Stimulated activated naive CD8-positive, alpha-beta T cell treated with anti-CD3 and anti-CD28 coated beads, Interleukin-15, Interleukin-2, amounts not matched to agents 100 U/mL and 50 U/mL, for 24 hours (primary cell): Measurements from ENCODE around the gene TOPAZ1.
A peak's percentile ranks its signal among the peaks of the same experiment; 100 is the strongest.

Source experiments
- ATAC-seq: fragments of 150-1000 bp; cut with Tn5 transposase; one replicate; pipeline ENCODE4 v1.10.0; 2021
- DNase-seq: peaks from one replicate; pipeline ENCODE4 v3.0.0; 2021

Gene TOPAZ1

DNA sequence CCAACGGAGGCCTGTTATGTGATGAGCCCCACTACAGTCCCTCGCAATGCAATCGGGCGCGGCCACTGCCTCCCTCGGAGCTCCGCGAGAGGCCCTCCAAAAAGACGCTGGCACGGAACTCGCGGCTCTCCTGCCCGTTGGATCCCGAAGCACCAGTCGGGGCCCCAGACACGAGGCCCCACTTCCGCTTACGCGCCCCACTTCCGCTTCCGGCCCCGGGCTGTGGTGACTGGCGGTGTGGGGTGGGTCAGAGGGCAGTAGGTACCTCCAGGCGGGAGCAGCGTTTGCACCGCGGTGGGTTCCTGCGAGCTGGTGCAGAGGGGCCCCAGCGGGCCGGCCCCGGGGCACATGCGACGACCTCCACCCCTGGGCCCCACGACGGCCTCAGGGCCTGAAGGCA is at the start of gene TOPAZ1:
TSS of gene TOPAZ1 (plus strand) at position 181 of the 400 bp plus-strand sequence. CDS start at position 349, 168 bp downstream.
- ATAC-seq = no peak
- DNase-seq = no peak

DNA sequence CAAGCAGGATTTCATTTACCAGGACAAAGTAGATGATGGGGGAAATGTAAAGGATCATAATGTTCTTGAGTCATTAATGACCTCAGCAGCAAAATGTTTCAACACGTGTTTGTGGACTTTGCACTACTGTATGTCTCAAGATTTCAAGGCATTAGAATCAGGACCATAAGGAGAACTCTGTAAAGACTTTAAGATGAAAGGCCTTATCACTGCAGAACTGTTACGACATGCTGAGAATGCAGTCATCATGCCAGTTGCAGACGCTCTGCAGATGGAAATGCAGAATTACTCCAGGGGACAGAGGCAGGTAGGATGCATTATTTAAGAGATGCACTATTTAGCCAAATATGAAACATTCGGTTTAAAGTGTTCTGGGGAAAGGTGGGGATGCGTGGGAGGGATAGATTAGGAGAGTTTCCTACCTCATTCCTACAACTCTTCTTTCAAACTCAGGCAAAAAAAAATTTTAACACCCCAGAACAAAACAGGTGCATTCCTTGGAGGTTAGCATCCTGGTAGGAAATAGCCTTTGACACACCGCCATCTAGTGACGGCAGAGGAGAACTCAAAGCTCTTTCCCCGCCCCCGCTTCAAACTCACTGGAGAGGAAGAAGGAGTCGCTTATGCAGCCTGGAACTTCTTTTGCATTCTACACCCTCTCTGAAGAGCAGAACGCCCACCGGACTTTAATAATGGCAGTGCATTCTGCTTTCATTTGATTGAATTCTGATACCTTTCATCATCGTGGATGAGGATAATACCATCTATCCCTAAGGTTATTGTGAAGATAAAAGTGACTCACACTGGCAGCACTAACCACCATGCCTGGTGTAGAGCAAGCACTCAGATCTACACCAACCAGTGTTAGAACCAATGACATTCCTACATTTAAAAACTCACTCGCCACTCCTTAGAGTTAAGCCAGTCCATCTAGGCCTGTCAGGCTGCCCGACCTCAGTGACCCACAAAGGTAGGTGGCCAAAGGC is 43.1 kb upstream of the TOPAZ1 start:
- ATAC-seq (peak; percentile 55), DNase-seq (peak; percentile 73)

DNA sequence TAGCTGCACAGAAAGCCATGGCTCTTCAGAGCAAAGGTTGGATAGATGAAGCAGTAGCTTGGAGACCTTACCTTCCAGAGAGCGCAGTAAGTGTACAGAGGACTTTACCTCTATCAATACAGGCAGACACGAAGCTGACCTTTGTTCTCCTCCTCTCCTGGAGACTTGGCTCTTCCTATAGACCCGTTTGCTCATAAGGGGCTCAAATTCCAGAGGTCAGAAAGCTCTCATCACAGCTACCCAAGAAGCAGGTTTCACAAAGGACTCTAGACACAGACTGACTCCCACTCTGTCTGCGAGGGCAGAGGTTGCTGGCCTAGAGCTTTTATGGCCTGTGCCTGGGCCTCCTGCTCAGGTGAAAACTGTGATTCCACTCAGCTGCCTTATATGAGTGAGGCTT is 35.4 kb upstream of the TOPAZ1 start:
- DNase-seq (no peak), ATAC-seq (no peak)

DNA sequence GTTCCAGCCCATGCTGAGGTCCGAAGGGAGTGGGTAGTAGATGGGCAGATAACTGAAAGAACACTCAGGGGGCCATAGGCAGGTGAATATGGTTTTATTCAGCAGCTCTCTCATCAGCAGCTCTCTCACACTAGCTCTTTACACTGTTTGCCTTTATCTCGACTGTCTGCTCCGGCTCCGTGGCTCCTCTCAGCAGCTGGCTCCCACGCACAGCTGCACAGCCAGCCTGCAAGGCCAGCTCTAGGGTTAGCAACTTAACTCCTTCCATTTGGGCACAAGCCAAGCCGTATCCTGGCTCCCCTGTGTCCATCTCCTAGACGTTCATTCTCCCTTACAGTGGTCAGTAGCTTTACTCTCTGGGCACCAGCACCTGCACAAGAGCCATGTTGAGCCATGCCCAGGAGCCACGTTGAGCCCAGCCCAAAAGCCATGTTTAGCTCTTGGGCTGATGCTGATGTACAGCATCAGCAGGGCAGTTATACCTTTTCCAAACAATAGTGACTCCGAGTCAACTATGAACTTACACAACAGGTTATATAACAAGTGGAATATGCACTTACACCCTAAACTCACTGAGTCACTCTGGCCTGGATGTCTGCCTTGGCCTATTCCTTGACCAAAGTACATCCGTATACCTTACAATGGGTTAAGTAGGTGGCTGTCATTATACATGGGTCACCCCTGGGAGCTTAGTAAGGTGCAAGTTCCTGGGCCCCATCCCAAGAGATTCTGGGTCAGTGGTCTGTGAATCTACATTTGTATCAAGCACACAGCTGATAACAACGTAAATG is 34.6 kb upstream of the TOPAZ1 start:
- ATAC-seq (no peak), DNase-seq (no peak)

DNA sequence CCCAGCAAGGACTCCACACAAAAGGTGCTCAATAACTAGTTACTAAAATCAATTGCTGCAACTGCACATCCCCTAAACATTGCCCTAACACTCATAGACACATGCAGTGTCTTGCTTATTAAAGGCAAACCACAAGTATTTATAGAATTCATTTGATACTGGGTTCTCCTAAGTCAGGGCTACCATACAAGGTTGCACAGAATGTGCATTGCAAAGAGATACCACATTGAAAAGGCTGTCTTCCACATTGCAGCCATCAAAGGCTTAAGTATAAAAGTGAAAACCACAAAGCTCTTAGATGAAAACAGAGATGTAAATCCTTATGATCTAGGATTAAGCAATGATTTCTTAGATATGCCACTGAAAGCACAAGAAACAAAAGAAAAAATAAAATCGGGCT is 33.6 kb upstream of the TOPAZ1 start:
- ATAC-seq (peak; percentile 51), DNase-seq (no peak)

DNA sequence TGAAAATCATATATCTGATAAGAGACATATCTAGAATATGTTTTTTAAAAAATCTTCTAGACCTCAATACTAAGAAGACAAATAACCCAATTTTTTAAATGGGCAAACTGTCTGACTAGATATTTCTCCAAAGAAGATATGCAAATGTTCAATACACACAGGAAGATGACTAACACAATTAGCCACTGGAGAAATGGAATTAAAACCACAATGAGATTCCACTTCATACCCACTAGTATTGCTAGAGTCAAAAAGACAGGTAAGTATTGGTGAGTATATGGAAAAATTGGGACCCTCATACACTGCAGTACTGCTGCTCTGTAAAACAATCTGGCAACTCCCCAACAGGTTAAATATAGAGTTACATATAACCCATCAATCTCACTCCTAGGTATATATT is 33.1 kb upstream of the TOPAZ1 start:
- ATAC-seq = peak; percentile 50
- DNase-seq = no peak

DNA sequence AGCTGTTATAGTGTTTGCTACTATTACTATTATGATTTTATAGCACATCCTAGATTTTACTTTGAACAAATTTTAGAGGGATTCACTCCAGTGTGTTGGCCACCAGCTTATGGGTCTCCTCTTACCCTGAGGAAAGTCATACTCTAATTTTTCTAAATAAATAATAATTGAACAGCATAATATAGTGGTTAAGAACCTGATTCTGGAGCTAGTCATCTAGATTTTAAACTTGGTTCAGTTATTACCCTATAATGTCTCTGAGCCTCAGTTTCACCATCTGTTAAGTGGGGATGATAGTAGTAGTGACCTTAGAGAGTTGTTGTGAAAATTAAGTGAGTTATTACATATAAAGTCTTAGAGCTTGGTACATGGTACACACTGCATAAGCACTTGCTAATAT is 30.7 kb upstream of the TOPAZ1 start:
- no peak for DNase-seq
- no peak for ATAC-seq

DNA sequence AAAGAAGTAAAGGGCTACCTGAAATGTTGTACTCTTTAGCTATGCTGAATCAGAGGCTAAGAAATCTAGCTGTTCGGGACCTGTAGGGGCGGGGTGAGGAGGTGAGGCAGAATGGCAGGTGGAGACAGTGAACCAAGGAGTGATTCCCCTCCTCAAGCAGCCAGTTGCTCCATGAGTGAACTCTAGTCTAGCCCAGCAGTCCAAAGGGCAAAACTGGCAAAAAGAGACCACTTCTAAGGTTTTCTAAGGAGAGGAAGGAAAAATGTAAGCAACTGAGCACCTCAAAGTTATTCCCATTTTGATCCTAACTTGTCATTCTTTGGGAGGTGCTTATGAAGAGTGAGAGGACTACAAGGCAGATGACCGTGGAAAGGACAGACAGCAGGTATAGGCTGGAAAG is 19.3 kb upstream of the TOPAZ1 start:
- ATAC-seq = no peak
- DNase-seq = no peak

DNA sequence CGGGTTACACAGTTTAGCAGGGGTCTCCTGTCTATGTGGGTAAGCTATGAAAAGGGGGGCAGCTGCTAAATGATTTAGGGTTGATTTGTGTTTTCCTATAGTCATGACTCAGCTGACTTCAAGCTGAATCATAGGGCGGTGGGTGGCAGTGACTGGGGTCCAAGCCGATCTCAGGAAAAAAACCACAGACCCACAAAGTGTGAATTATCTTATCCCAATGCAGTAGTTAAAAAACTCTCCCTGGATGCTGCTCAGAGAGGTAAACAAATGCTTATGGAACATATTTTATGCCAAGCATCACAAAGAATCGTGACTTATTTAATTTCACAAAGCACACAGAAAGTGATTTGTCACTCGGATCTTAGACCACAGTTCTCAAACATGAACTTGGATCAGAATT is 18.4 kb upstream of the TOPAZ1 start:
- DNase-seq = no peak
- no peak for ATAC-seq

DNA sequence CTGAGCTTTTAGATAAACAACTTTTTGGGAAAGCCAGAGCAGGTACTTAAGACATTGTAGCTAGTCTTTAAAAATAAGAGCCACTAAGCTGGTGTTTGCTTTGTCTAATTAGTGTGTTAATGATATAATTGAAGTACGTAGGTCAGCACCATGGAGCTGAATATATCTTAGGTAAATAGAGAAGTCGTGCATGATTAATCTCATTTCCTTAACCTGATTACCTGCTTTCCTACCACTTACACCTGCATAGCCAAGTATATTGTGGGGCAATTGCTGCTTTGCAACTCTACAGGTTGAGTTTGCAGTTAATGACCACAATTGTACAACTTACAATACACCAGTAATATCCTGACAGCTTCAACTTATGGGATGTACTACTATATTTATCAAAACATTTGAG is 17.6 kb upstream of the TOPAZ1 start:
- no peak for DNase-seq
- no peak for ATAC-seq

DNA sequence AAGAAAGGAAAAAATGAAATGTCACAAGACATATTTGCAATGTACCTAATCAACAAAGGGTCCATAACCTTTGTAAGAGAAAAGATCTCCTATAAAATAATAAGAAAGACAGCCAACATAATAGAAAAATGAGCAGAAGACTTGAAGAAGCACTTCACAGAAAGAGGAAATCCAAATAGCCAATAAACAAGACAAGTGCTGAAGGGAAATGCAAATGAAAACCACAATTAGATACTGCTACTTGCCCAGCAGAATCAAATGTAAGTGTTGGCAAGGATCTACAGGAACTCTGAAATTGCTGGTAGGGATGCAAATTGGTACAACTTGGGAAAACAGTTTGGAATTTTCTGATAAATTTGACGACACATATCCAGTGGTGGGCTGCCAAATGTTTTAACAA is 15.1 kb upstream of the TOPAZ1 start:
- no peak for ATAC-seq
- DNase-seq = no peak

DNA sequence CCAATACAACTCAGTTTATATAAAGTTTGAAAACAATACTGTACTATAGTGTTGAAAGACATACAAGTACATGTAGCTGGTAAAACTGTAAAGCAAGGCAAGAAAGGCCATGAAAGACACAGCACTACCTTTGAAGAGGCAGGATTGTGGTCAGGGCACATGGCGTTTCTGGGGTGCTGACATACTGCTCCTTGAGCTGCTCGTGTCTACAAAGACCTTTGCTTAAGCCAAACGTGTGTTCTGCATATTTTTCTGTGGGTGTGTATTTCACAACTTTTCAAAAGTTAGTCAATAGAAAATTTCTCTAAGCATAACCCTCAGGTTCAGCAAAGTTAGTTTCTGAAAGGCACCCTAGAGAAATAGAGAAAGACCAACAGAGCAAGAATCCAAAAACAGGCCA is 14.1 kb upstream of the TOPAZ1 start:
- DNase-seq (no peak), ATAC-seq (no peak)

DNA sequence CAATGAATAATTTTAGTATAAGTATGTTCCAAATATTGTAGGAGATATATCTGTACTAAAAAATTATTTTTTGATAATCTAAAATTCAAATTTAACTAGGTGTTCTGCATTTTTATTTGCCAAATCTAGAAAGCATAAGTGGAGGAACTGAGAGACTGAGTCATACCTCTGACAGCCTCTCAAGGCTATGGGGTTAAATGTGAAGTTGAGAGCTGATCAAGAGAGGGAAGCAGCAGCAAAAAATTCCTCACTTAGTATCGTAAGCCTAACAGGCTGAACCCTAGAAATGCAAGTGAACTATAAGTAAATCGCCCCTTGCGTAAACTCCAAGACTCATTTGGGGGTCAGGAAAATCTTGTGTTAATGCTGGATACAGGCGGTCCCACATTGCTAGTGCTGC is 12.8 kb upstream of the TOPAZ1 start:
- ATAC-seq (no peak), DNase-seq (no peak)

DNA sequence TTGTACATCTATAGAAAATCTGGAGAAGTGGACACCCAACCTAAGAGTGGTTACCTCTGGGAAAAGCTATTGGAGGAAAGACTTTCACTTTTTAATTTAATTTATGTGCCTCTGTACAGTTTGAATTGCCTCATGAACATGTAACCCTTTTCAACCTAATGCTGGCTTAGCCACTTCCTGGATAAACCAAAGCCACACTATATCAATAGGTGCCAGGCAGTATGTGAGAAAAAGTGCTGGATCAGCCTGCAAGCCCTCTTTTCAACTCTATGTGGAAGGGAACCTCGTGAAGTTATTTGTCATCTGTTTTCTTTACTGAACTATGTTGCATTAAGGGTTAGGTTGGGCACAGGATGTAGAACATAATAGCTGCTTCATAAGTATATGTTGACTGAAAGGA is 9.3 kb upstream of the TOPAZ1 start:
- ATAC-seq (no peak), DNase-seq (no peak)

DNA sequence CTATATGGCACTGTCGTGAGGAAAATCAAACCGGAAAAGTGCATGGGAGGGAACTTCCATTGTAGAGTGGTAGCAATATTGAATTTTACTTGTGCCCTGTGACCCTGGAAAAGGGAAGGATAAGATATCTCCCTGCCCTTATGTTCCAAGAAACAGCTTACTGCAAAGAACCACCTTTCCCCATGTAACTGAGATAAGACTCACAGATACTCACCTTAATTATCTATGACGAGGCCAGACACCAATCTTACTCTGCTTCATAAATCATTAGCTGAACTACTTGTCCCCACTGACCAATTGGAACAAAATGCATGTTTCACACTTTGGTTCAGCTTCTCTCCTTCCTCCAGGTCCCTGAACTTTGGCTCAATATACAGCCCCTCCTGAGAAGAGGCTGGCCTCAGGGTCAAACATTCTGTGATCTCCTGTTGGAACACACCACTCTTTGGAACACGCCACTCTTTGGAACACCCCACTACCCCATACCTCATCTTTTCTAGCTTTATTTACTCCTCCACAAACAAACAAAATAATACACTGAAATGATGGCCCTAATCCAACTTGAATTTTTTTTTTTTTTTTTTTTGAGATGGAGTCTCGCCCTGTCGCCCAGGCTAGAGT is 6.9 kb upstream of the TOPAZ1 start:
- DNase-seq (no peak), ATAC-seq (no peak)

DNA sequence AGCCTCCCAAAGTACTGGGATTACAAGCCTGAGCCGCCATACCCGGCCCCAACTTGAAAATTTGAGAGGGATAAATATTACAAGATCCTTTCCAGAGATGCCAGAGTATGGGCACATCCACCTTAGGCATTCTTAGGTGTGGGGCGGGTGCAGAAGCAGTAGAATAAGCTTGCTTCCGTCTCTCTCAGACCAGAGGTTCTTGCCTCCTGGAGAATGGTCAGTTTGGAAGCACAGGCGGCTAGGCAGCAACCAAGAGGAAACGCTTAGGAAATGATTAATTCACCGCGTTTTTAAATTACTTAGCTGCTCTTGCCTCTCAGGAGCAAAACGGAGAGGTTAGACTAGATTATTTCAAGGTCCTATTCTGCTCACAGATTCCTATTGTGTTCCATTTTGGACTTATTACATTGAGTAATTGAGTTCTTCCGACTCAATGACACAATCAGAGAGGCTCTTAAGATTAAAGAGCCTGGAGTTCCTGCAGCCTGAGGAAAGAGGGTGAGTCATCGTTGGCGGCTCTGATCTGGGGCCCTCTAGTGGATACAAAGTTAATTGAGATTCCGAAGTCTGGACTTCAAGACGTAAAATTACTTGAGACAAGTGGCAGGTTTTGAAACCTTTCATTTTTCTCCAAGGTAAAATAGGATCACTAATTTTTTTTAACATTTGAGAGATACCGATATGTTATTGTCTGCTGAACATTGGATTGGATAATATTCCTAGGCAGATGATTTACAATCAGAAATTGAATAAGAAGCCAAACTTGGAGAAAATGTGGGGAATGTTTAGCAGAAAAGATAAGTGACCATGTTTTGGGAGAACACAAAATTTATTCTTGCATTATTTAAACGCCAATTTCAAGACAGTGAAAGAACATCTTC is 5.8 kb upstream of the TOPAZ1 start:
- ATAC-seq (peak; percentile 92), DNase-seq (peak; percentile 31)

DNA sequence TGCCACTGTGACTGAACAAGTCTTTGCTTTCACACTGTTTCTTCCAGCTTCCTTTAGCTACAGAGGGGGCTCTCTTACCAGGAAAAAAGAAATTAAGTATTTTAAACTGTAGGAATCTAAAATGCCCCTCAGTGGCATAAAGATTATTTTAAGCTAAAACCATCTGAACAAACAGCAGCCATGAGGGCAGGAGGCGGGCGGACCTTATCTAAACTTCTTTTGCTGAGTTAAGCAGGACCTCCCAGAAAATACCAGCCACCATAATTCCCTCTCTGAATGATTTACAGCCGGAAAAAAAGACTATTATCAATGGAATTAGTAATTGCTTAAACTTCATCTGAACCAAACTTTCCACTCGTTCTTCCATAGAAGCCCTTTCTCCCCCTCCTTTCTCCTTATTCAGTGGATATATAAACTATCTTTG is 5.2 kb upstream of the TOPAZ1 start:
- ATAC-seq (no peak), DNase-seq (no peak)

DNA sequence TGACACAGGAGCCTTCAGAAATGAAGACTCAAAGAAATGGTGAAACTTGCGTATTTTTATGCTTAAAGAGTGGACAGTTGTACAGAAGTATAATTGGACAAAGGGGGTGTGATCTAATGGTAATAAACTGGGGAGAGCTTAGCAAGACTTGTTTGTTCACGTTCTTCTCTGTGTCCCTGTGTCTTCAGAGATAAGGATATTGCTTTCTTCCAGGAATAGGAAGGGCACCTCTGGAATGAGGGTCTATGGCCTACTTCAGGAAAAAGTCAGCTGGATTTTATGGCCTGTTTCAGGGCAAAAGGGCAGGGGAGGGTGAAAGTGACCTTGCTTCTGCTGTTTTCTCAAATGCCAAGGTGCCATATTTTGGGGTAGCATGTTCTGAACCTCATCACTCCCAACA is 4.5 kb upstream of the TOPAZ1 start:
- DNase-seq (no peak), ATAC-seq (no peak)

DNA sequence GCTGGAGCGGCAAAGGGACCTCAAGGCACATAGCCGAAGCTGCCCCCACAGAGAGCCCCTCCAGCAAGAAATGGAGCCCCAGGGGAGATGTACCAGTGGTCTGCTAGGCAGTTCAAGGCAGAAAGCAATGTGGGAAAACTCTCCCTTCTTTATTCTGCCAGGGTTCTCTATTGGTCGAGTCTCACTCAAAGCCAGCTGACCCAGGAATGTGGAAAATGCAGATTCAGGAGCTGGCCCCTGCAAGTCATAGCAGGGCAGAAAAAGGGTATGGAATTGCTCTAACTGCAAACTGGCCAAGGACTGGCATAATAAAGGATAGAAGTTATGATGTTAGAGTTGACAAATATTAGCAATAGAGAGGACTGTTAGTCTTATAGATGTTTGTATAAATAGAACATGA is 4.0 kb upstream of the TOPAZ1 start:
- no peak for ATAC-seq
- DNase-seq = no peak

DNA sequence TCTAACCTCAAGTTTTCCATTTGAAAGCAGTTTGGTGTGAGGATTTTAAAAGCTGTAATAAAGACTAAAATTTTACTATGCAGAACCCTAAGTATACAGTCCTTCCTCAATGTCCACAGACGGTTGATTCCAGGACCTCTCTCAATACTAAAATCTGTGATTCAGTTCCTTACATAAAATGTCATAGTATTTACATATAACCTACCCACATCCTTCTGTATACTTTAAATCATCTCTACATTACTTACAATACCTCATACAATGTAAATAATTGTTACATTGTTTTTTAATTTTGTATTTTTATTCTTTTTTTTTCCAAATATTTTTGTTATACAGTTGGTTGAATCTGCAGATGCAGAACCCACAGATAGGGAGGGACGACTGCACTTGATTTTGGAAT is 2.8 kb upstream of the TOPAZ1 start:
- ATAC-seq (no peak), DNase-seq (no peak)

DNA sequence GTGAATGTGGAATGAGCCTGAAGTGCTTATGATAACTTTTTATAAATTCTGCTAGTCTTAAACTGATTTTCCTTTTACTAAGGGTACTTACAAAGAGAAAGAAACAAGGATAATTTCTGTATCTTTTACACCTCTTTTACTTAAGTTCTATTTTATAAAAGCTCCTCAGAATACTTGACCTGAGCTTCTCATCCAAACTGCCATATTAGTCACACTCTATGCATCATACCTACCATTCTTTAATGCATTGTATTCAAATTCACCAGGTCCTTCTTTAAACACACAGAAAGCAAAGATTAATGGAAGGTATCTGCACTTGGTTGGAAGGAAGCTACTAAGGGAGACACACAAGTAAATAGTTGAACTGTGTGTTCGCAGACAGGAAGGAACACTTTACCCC is 1.6 kb upstream of the TOPAZ1 start:
- no peak for ATAC-seq
- DNase-seq = no peak

DNA sequence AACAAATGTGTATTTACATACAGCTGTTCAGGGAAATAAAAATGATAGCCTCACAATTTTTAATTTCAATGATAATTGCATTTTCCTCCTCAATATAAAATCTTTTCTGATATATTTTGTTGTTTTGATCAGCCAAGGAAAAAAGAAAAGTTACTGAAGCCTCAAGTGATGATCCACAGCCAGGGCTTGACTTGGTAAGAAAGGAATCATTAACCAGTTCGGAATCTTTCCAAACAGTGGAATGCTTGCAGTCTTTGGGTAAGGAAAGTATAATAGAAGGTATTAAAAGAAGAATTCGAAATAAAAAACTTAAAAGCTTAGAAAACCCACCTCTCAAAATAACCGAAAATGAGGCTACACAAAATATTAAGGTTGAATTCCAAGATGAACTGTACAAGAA is 1.0 kb downstream of the TOPAZ1 start:
- no peak for ATAC-seq
- DNase-seq = no peak
